Neural cell (in vitro differentiated cells): ENCODE measurements around the gene INSRR. TPM values are rescaled to one million over a fixed set of nuclear protein-coding genes. Genes with fewer than 3 reads are reported as not detected.

Experiments used
- H2AFZ ChIP-seq: fragments of 200-600, 300-800 bp; sonication (generic), shearing (Covaris generic); 2 replicates; pipeline ENCODE4 v1.6.0; 2014; ENCODE audit warnings: low read depth, mild to moderate bottlenecking, antibody characterized with exemption, low read length, moderate library complexity
- H3F3A ChIP-seq: fragments of 200-600 bp; shearing (Covaris generic); 2 replicates; pipeline ENCODE4 v1.6.1; 2016; ENCODE audit warnings: mild to moderate bottlenecking, moderate library complexity, mixed read lengths, antibody characterized with exemption, low read length; ENCODE audit not compliant: insufficient read depth, poor library complexity, severe bottlenecking
- H3K27ac ChIP-seq: fragments of 200-600, 300-800 bp; sonication (generic), shearing (Covaris generic); 2 replicates; pipeline ENCODE4 v1.5.1; 2014; ENCODE audit warnings: mild to moderate bottlenecking, low read length, moderate library complexity
- H3K27me3 ChIP-seq: fragments of 300-800, 200-600 bp; sonication (generic), shearing (Covaris generic); 2 replicates; pipeline ENCODE4 v1.6.0; 2014; ENCODE audit warnings: mild to moderate bottlenecking, low read depth, low read length, moderate library complexity; ENCODE audit not compliant: insufficient read depth
- H3K36me3 ChIP-seq: fragments of 300-800, 200-600 bp; sonication (generic), shearing (Covaris generic); 2 replicates; pipeline ENCODE4 v1.5.1; 2014; ENCODE audit warnings: mild to moderate bottlenecking, antibody characterized with exemption, low read length, moderate library complexity; ENCODE audit not compliant: insufficient read depth
- H3K4me2 ChIP-seq: fragments of 300-800, 200-600 bp; sonication (generic), shearing (Covaris generic); 2 replicates; pipeline ENCODE4 v1.6.0; 2014; ENCODE audit warnings: mild to moderate bottlenecking, low read length
- H3K4me3 ChIP-seq: fragments of 300-800, 200-600 bp; sonication (generic), shearing (Covaris generic); 2 replicates; pipeline ENCODE4 v1.5.1; 2014; ENCODE audit warnings: mild to moderate bottlenecking, low read length, moderate library complexity
- H3K79me2 ChIP-seq: fragments of 200-600 bp; shearing (Covaris generic); replicated peaks from 2 replicates; pipeline ENCODE4 v1.6.0; 2014; ENCODE audit warnings: mild to moderate bottlenecking, low read length, moderate library complexity; ENCODE audit not compliant: insufficient read depth
- H3K9ac ChIP-seq: fragments of 300-800, 200-600 bp; sonication (generic), shearing (Covaris generic); 2 replicates; pipeline ENCODE4 v1.6.1; 2016; ENCODE audit warnings: mild to moderate bottlenecking, low read length, mixed read lengths
- H3K9me2 ChIP-seq: fragments of 200-600 bp; shearing (Covaris generic); 2 replicates; pipeline ENCODE4 v1.6.1; 2016; ENCODE audit warnings: mild to moderate bottlenecking, low read length, mixed read lengths; ENCODE audit not compliant: insufficient read depth
- H3K9me3 ChIP-seq: fragments of 200-600, 300-800 bp; sonication (generic), shearing (Covaris generic); 2 replicates; pipeline ENCODE4 v1.6.1; 2016; ENCODE audit warnings: mild to moderate bottlenecking, mixed run types, low read length, moderate library complexity, mixed read lengths
- H4K20me1 ChIP-seq: fragments of 200-600 bp; shearing (Covaris generic); 2 replicates; pipeline ENCODE4 v1.6.1; 2016; ENCODE audit warnings: mild to moderate bottlenecking, mixed run types; ENCODE audit not compliant: insufficient read depth
- EP300 ChIP-seq: fragments of 450-650 bp; conservative IDR thresholded peaks from 2 replicates; pipeline ENCODE4 v1.6.1; 2014; ENCODE audit warnings: antibody characterized with exemption, mild to moderate bottlenecking, moderate library complexity; ENCODE audit not compliant: poor library complexity, severe bottlenecking
- EZH2 ChIP-seq: fragments of 200-600, 300-800 bp; shearing (Covaris generic), sonication (generic); IDR thresholded peaks from 2 replicates; pipeline ENCODE4 v1.6.1; 2014; ENCODE audit warnings: antibody characterized with exemption, low read length, borderline replicate concordance, mild to moderate bottlenecking; ENCODE audit not compliant: insufficient read depth, poor library complexity, severe bottlenecking
- MXI1 ChIP-seq: fragments of 450-650 bp; conservative IDR thresholded peaks from 2 replicates; pipeline ENCODE4 v1.6.1; 2014; ENCODE audit warnings: antibody characterized with exemption, mild to moderate bottlenecking; ENCODE audit not compliant: poor library complexity, severe bottlenecking
- POLR2AphosphoS5 ChIP-seq: IDR thresholded peaks from 2 replicates; pipeline ENCODE4 v1.6.1; 2012
- RAD21 ChIP-seq: fragments of 450-650 bp; conservative IDR thresholded peaks from 2 replicates; pipeline ENCODE4 v1.6.1; 2014; ENCODE audit warnings: antibody characterized with exemption, mild to moderate bottlenecking, moderate library complexity
- SMC3 ChIP-seq: fragments of 450-650 bp; conservative IDR thresholded peaks from 2 replicates; pipeline ENCODE4 v1.6.1; 2014; ENCODE audit warnings: antibody characterized with exemption, mild to moderate bottlenecking, moderate library complexity; ENCODE audit not compliant: poor library complexity
- TAF1 ChIP-seq: IDR thresholded peaks from 2 replicates; pipeline ENCODE4 v1.6.1; 2012; ENCODE audit warnings: low read depth
- polyA plus RNA-seq: library from polyadenylated mRNA; depleted of rRNA; stranded (reverse); fragments of >200 nt; gene quantifications from 2 replicates; pipeline ENCODE4 v1.2.3, GENCODE V29; 2014
- TF ChIP-seq, protein P1 (sequence below): IDR thresholded peaks from 2 replicates; pipeline ENCODE4 v1.6.1; 2012; ENCODE audit warnings: borderline replicate concordance
- TF ChIP-seq, protein P2 (sequence below): fragments of 450-650 bp; IDR thresholded peaks from 2 replicates; pipeline ENCODE4 v1.5.1; 2014; ENCODE audit warnings: antibody characterized with exemption, mild to moderate bottlenecking, moderate library complexity; ENCODE audit not compliant: poor library complexity, severe bottlenecking

INSRR gene
- polyA plus RNA-seq, 1 donor from 2014 or later: 3.0 TPM

DNA sequence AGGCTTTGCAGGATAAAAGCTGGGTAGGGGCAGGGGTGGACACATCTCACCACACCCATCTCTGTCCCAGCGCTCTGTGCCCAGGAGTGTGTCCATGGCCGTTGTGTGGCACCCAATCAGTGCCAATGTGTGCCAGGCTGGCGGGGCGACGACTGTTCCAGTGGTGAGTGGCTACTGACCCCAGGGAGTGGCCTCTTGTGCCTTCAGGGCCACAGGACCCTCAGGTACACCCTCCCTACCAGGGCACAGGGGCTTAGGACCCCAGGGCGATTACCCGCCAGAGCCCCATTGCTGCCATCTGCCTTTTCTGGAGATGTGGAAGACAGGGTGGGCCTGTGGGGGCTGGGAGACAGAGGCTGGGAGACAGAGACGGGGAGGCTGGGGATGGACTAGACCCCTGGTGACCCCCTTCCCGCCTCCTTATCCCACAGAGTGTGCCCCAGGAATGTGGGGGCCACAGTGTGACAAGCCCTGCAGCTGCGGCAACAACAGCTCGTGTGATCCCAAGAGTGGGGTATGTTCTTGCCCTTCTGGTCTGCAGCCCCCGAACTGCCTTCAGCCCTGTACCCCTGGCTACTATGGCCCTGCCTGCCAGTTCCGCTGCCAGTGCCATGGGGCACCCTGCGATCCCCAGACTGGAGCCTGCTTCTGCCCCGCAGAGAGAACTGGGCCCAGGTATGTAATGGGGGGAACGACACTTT lies 47.4 kb upstream of the INSRR start:
- no peaks in the 10 kb centered on the region for H3F3A ChIP-seq
- no peak overlapping the region for H3K4me2 ChIP-seq
- H3K36me3 ChIP-seq: no peaks in the 10 kb centered on the region
- H3K27me3 ChIP-seq: no peaks in the 10 kb centered on the region
- no peak overlapping the region for H3K27ac ChIP-seq
- H3K9me3 ChIP-seq: no peaks in the 10 kb centered on the region
- no peak overlapping the region for H3K4me3 ChIP-seq
- no peak overlapping the region for H2AFZ ChIP-seq
- no peak overlapping the region for H3K9ac ChIP-seq
- TF ChIP-seq EP300: no peak
- TF ChIP-seq SMC3: no peak
- no peak for TF ChIP-seq MXI1
- no peak for TF ChIP-seq POLR2AphosphoS5
- no peak for TF ChIP-seq EZH2
- no peak for TF ChIP-seq RAD21
- TF ChIP-seq, protein P1, sequence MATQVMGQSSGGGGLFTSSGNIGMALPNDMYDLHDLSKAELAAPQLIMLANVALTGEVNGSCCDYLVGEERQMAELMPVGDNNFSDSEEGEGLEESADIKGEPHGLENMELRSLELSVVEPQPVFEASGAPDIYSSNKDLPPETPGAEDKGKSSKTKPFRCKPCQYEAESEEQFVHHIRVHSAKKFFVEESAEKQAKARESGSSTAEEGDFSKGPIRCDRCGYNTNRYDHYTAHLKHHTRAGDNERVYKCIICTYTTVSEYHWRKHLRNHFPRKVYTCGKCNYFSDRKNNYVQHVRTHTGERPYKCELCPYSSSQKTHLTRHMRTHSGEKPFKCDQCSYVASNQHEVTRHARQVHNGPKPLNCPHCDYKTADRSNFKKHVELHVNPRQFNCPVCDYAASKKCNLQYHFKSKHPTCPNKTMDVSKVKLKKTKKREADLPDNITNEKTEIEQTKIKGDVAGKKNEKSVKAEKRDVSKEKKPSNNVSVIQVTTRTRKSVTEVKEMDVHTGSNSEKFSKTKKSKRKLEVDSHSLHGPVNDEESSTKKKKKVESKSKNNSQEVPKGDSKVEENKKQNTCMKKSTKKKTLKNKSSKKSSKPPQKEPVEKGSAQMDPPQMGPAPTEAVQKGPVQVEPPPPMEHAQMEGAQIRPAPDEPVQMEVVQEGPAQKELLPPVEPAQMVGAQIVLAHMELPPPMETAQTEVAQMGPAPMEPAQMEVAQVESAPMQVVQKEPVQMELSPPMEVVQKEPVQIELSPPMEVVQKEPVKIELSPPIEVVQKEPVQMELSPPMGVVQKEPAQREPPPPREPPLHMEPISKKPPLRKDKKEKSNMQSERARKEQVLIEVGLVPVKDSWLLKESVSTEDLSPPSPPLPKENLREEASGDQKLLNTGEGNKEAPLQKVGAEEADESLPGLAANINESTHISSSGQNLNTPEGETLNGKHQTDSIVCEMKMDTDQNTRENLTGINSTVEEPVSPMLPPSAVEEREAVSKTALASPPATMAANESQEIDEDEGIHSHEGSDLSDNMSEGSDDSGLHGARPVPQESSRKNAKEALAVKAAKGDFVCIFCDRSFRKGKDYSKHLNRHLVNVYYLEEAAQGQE: no peak
- TF ChIP-seq TAF1: no peak
- TF ChIP-seq, protein P2, sequence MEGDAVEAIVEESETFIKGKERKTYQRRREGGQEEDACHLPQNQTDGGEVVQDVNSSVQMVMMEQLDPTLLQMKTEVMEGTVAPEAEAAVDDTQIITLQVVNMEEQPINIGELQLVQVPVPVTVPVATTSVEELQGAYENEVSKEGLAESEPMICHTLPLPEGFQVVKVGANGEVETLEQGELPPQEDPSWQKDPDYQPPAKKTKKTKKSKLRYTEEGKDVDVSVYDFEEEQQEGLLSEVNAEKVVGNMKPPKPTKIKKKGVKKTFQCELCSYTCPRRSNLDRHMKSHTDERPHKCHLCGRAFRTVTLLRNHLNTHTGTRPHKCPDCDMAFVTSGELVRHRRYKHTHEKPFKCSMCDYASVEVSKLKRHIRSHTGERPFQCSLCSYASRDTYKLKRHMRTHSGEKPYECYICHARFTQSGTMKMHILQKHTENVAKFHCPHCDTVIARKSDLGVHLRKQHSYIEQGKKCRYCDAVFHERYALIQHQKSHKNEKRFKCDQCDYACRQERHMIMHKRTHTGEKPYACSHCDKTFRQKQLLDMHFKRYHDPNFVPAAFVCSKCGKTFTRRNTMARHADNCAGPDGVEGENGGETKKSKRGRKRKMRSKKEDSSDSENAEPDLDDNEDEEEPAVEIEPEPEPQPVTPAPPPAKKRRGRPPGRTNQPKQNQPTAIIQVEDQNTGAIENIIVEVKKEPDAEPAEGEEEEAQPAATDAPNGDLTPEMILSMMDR: no peak
- H3K79me2 ChIP-seq: no peaks in the 10 kb centered on the region
- H3K9me2 ChIP-seq: no peaks in the 10 kb centered on the region
- no peaks in the 10 kb centered on the region for H4K20me1 ChIP-seq

DNA sequence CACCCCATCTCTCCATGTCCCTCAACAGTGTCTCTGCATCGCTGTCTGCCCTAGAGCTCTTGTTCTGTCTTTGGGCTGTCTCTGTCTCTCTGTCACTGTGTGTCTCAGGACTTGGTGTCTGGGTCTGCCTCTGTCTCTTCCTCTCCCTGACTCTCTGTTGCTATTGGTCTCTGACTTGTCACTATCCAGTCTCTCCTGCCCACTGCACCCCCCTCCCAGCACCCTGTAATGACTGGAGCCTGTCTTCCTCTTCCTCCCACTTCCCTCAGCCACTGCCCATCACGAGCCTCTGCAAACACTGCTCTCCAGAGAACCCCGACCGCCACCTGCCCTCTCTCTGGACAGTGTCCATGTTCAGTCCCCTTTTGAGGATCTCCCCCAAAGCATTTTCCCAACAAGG lies 46.7 kb upstream of the INSRR start:
- Histone ChIP-seq H4K20me1 (no peaks in the 10 kb centered on the region), H3K9ac (no peak overlapping the region), H3K9me2 (no peaks in the 10 kb centered on the region), H3K79me2 (no peaks in the 10 kb centered on the region), H3K27me3 (no peaks in the 10 kb centered on the region), H3F3A (no peaks in the 10 kb centered on the region), H3K9me3 (no peaks in the 10 kb centered on the region), H3K27ac (no peak overlapping the region), H3K4me3 (no peak overlapping the region), H3K4me2 (no peak overlapping the region), H2AFZ (no peak overlapping the region), H3K36me3 (no peaks in the 10 kb centered on the region)
- TF ChIP-seq RAD21: no peak
- TF ChIP-seq TAF1: no peak
- TF ChIP-seq, protein P1: no peak
- no peak for TF ChIP-seq SMC3
- TF ChIP-seq MXI1: no peak
- no peak for TF ChIP-seq EP300
- TF ChIP-seq, protein P2: no peak
- TF ChIP-seq EZH2: no peak
- no peak for TF ChIP-seq POLR2AphosphoS5
